Hepatic stellate cell (primary cell): ENCODE results near the gene RPGRIP1.
"Not testable (repeated sequence)": the region's sequence is repeated elsewhere in the genome, so short reads cannot be mapped to it uniquely, and the experiment has no call there.

Source experiments
- DNase-seq: peaks from one replicate; pipeline ENCODE4 v3.0.0; 2011; ENCODE audit warnings: low spot score

The RPGRIP1 gene

DNA sequence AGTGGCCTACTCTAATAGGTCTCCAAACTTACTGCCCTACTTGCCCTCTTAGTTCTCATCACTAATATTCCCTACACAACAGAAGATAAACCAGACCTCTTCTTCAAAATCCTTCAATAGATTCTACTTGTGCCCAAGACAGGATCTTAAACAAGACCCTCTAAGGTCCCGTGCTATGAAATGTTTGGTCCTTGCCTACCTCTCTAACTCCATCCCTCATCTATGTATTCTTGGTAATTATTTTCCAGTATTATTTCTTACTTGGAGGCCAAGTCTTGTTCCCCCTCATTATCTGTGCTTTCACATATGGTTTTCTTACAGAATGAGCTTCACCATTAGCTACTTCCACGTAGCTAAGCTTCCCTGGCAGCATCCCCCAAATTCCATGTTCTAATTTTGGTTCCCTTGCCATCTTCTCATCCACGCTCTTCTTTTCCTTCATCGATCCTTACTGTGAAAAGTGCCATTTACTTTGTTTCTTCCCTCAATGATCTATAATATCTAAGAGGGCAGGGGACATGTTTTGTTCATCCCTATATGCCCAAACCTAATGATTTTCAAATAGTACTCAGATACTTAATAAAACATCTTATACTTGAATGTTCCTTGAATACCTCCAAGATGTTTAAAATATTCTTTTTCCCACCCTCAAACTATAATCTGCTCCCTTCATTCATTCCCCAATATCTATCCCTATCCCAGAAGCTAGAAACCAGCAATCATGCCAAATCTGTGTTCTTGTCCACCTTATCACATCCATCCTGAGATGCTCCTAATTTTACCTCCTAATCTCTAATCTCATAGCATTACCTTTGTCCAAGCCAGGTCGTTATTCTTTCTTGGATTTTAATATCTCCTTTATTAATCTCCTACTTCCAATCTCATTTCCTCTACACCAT is 20.7 kb upstream of the RPGRIP1 start:
- DNase-seq, result no peak

GRCh38 chr14:21261824-21262223 is 18.1 kb upstream of the RPGRIP1 start:
- no peak for DNase-seq

DNA sequence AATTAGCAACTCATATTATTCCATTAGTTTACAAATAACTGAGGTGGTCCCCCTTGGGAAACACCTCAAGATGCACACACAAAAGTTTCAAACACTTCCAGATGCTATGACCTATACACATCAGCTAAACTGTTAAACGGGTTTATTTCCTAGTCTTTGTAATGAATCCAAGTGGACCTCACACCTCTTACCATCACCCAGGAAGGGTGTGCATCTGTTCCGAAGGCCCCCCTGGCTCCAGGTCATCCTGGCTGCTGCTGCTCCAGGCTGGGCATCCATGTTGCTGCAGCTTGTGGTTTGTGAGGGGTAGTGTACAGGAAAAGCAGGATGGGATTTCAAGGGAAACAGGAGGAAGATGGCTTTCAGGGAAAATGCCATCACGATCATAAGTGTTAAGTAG is 17.5 kb upstream of the RPGRIP1 start:
- DNase-seq, result no peak

DNA sequence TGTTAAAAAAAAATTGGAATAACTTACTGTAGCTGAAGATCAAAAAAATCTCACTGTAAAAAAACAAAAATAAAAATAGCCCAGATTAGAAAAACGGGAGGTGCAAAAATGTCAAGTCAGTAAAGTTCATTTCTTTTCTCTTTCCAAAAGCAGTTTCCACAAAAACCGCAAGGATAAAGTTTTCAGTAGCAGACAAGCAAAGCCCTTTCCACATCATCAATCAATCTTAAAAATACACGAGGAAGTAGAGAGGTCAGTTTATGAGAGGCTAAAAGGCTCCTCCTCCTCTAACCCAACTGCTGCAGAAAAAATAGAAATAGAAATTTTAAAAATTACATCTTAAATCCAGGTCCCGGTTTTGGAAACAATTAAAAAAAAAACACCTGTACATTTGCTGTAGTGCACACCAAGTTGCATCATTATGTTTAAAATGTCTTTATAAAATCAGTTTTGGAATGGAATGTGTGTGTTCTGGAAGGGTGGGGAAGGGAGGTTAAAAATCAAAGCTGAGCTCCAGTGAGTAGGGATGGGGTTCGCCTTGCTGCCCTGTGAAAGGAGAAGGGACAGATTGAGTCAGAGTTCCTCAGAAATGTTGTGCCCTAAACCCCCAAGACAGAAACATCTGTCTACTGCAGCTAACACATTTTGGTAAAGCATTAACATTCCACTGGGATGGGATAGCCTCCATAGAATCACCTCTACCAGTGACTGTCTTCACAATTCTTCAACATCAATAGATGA is 16.4 kb upstream of the RPGRIP1 start:
- no peak for DNase-seq

GRCh38 chr14:21264025-21264801 is 15.7 kb upstream of the RPGRIP1 start:
- no peak for DNase-seq

- no peak for DNase-seq
Measured at GRCh38 chr14:21267431-21267845, 12.4 kb upstream of the RPGRIP1 start.

- DNase-seq, result no peak
Measured at GRCh38 chr14:21267886-21268616, 11.8 kb upstream of the RPGRIP1 start.

DNA sequence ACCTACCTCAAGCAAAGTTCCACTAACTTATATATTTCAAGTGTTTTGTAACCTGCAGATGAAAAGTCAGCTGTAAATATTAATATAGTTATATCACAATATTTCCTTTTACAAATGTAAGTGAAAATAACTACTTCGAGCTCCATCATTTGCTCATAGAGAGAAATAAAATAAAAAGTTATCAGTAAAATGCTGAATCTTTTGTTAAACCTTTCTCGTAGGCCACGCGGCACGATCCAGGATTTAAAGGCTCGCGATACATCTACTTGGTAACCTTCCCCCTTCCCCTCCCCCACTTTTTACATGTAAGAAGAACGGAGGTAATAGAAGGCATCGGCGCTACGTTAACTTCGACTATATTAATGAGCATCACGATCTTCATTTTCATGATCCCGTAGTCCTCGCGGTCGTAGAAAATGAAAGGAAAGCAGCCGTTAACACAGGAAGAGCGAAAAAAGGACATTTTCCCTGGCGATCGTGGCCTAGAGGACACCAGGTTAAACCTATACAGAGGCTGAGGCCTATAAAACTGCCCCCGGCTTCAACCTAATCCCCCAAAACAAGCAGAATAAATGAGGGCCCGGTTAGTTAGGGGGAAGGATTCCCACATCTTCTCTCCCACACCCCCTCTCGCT is 11.1 kb upstream of the RPGRIP1 start:
- no peak for DNase-seq

- peak; percentile 99 for DNase-seq
Measured at GRCh38 chr14:21269252-21270046, 10.4 kb upstream of the RPGRIP1 start, which contains the start of gene HNRNPC. TSS of gene HNRNPC (minus strand) at chr14:21269442. CDS start at chr14:21234193, 35,249 bp downstream.

DNA sequence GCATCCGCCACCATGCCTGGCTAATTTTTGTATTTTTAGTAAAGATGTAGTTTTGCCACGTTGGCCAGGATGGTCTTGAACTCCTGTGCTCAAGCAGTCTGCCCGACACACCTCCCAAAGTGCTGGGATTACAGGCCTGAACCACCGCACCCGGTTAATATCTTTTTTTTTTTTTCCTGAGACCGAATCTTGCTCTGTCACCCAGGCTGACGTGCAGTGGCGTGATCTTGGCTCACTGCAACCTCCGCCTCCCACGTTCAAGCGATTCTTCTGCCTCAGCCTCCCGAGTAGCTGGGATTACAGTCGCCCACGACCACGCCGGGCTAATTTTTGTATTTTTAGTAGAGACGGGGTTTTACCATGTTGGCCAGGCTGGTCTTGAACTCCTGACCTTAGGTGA is 7.2 kb upstream of the RPGRIP1 start:
- not testable (repeated sequence) for DNase-seq

GRCh38 chr14:21275261-21275858 is 4.5 kb upstream of the RPGRIP1 start:
- no peak for DNase-seq

DNA sequence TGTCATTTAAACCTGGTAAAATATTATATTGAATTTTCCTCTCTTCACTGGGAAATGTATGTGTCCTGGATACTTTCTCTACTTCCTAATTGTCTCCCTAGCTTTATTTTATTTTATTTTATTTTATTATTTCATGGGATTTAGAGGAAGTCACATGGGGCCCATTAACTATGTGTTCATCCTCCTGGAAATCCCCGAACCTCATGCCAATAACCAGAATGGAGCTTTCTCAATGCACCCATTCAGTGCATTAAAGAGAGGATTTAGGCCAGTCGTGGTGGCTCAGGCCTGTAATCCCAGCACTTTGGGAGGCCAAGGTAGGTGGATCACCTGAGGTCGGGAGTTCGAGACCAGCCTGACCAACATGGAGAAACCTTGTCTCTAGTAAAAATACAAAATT is 1.3 kb upstream of the RPGRIP1 start:
- no peak for DNase-seq

DNA sequence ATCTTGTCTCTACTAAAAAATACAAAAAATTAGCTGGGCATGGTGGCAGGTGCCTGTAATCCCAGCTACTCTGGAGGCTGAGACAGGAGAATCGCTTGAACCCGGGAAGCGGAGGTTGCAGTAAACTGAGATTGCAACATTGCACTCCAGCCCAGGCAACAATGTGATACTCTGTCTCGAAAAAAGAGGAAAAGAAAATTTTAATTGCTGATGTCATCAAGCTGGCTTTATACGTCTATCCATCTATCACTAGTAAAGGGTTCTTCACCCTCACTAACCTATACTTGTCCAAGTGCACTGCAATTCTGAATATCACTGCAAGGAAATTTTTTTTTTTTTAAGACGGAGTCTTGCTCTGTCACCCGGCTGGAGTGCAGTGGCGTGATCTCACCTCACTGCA is 2.0 kb downstream of the RPGRIP1 start:
- DNase-seq, result not testable (repeated sequence)

DNA sequence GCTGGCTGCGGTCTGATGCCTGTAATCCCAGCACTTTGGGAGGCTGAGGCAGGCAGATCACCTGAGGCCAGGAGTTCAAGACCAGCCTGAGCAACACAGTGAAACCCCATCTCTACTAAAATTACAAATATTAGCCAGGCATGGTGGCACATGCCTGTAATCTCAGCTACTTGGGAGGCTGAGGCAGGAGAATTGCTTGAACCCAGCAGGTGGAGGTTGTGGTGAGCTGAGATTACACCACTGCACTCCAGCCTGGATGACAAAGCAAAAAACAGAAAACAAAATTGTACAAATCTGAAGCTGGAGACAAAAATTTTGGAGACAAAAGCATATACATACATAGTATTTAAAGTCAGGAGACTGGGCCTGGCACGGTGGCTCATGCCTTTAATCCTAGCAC is 6.6 kb downstream of the RPGRIP1 start:
- DNase-seq, result not testable (repeated sequence)

GRCh38 chr14:21287168-21287567 is 7.3 kb downstream of the RPGRIP1 start:
- no peak for DNase-seq

DNA sequence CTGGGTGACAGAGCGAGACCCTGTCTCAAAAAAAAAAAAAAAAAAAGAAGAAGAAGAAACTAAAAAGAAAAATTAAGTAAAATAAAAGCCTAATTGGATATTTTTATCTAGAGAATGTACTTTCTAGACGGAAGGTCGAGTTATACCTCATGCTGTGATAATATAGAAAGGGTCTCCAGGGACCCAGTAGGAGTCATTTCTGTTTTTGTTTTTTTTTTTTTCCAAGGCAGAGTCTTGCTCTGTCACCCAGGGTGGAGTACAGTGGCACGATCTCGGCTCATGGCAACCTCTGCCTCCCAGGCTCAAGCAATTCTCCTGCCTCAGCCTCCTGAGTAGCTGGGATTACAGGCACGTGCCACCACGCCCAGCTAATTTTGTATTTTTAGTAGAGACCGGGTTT is 14.1 kb downstream of the RPGRIP1 start:
- DNase-seq, result not testable (repeated sequence)

GRCh38 chr14:21298358-21298757 is 18.5 kb downstream of the RPGRIP1 start:
- DNase-seq, result no peak

GRCh38 chr14:21299562-21300130 is 19.8 kb downstream of the RPGRIP1 start:
- DNase-seq, result no peak

DNA sequence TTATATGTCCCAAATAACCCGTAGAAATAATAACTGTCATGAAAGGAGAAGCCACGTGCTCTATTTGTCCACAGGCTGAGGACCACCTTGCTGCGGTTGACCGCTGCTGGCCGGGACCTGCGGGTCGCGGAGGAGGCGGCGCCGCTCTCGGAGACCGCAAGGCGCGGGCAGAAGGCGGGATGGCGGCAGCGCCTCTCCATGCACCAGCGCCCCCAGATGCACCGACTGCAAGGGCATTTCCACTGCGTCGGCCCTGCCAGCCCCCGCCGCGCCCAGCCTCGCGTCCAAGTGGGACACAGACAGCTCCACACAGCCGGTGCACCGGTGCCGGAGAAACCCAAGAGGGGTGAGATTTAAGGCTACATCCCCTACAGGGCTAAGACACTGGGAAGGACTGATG is 21.0 kb downstream of the RPGRIP1 start:
- no peak for DNase-seq
